ENCODE results near the gene GMDS.

Gene GMDS

GRCh38 chr6:1640476-1640875, 604.9 kb downstream of the GMDS start:
- no peak overlapping the region for H3K4me3 ChIP-seq (ENCODE audit: low read depth, low read length)
- no peak for TF ChIP-seq CTCF (IDR thresholded peaks at IDR 0.05; ENCODE audit: borderline replicate concordance, insufficient read depth, low read depth, low read length)

GRCh38 chr6:1639430-1639829, 606.0 kb downstream of the GMDS start:
- H3K4me3 ChIP-seq (ENCODE audit: low read depth, low read length): no peak overlapping the region
- TF ChIP-seq CTCF (IDR thresholded peaks at IDR 0.05; ENCODE audit: borderline replicate concordance, insufficient read depth, low read depth, low read length): no peak

- H3K4me3 ChIP-seq (ENCODE audit: low read depth, low read length): no peak overlapping the region
- no peak for TF ChIP-seq CTCF (IDR thresholded peaks at IDR 0.05; ENCODE audit: borderline replicate concordance, insufficient read depth, low read depth, low read length)
Measured at GRCh38 chr6:1636971-1637871, 608.2 kb downstream of the GMDS start.

GRCh38 chr6:1636272-1636825, 609.1 kb downstream of the GMDS start:
- no peak overlapping the region for H3K4me3 ChIP-seq (ENCODE audit: low read depth, low read length)
- no peak for TF ChIP-seq CTCF (IDR thresholded peaks at IDR 0.05; ENCODE audit: borderline replicate concordance, insufficient read depth, low read depth, low read length)

- no peak for TF ChIP-seq CTCF (IDR thresholded peaks at IDR 0.05; ENCODE audit: borderline replicate concordance, insufficient read depth, low read depth, low read length)
Measured at GRCh38 chr6:1635305-1636010, 609.9 kb downstream of the GMDS start.

GRCh38 chr6:1634081-1634480, 611.3 kb downstream of the GMDS start:
- no peak for TF ChIP-seq CTCF (IDR thresholded peaks at IDR 0.05; ENCODE audit: borderline replicate concordance, insufficient read depth, low read depth, low read length)
- H3K4me3 ChIP-seq (ENCODE audit: low read depth, low read length): no peak overlapping the region

More at GRCh38 chr6:1635305-1636010, 609.9 kb downstream of the GMDS start:
- H3K4me3 ChIP-seq (ENCODE audit: low read depth, low read length): no peak overlapping the region
